MV-4-11 (cell line): Measurements from ENCODE around the gene HAUS5.

Experiments used
- DNase-seq: peaks from one replicate; lab custom pipeline; 2025; lab: John Stamatoyannopoulos, UW

Gene HAUS5

DNA sequence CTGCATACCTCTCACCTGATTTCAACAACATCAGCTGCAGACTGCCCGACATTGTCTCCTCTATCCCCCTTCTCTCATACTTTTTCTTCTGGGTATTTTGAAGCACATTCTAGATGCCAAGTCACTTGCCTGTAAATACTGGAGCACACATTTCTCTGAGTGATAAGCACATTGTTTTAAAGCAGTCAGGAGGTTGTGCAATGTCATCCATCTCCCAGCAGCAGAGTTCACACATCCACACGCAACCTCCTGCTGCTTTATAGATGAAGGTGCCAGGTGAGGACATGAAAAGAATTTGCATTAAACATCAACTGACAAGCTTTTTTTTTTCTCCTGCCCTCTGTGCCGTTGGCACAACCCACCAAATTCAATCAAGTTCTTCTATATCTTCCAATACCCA is 59.3 kb downstream of the HAUS5 start:
- no peak for DNase-seq

DNA sequence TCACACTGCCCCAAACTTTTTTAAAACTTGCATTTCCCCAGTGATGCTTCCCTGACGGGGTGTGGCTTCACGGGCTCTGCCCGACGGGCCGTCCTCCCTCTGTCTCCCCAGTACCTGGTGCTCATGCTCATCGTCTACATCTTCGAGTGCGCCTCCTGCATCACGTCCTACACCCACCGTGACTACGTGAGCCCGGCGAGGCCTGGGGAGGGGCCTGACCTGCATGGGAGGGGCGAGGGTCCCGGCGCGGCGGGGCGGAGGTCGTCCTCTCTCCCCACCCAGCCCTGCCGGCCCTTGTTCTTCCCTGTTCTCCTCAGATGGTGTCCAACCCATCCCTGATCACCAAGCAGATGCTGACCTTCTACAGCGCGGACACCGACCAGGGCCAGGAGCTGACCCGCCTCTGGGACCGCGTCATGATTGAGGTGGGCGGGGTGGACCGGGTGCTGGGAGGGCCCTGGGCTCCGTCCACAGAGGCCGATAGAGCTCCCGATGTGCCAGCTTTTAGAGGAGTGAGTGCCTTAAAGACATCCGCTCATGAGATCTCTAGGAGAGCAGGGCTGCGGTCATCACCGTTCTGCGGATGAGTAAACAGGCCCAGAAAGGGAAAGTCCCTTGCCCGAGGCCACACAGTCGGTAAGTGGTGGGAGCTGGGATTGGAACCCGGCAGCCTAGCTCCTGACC is 60.7 kb downstream of the HAUS5 start:
- no peak for DNase-seq
